PC-9 (cell line): ENCODE results near the gene PRICKLE2.

Source experiments
- EZH2 ChIP-seq: fragments of 200-600 bp; sonication (generic); IDR thresholded peaks from 2 replicates; pipeline ENCODE4 v1.8.0; 2017; ENCODE audit warnings: antibody characterized with exemption, low read depth
- TF ChIP-seq, protein P1 (sequence below): fragments of 200-600 bp; sonication (generic); conservative IDR thresholded peaks from 2 replicates; pipeline ENCODE4 v1.6.1; 2017; ENCODE audit warnings: mixed run types, antibody characterized with exemption, mild to moderate bottlenecking, moderate library complexity

DNA sequence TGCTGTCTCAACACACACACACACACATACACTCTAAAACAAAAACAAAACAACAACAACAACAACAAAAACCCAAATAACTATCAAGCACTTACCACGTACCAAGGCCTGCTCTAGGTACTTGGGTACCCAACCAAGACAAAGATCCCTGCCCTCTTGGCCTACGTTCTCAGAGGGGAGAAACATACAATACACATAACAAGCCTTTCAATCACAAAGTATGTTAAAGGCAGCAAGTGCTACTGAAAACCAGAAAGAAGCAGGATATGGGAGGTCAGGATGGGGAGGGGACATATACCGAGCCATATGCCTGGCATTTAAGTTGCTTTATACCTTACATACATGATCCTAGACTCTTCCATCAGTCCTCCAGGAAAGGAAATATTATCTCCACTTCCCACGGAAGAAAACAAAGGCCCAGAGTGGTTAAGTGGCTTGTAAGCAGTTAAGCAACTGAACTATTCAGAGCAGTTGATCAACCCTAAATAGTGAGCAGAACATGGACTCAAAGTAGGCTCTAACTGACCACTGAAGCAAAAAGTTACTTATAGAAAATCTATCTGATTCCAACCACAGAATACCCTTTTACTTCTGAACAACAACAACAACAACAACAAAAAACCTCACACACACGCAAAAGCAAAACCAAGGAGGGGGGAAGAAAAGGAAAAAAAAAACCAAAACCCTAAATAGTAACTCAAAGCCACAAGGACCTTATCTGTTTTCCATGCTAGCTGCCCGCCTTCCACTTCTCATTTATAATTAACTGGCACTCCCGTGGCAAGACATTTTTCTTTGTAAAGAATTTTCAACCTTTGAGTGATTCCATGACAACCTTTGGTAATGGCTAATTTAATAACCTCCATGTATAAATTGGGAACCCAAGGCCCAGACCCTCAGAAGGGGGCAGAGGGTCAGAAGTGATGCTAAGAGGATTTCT lies 21.0 kb downstream of the PRICKLE2 start:
- TF ChIP-seq, protein P1, sequence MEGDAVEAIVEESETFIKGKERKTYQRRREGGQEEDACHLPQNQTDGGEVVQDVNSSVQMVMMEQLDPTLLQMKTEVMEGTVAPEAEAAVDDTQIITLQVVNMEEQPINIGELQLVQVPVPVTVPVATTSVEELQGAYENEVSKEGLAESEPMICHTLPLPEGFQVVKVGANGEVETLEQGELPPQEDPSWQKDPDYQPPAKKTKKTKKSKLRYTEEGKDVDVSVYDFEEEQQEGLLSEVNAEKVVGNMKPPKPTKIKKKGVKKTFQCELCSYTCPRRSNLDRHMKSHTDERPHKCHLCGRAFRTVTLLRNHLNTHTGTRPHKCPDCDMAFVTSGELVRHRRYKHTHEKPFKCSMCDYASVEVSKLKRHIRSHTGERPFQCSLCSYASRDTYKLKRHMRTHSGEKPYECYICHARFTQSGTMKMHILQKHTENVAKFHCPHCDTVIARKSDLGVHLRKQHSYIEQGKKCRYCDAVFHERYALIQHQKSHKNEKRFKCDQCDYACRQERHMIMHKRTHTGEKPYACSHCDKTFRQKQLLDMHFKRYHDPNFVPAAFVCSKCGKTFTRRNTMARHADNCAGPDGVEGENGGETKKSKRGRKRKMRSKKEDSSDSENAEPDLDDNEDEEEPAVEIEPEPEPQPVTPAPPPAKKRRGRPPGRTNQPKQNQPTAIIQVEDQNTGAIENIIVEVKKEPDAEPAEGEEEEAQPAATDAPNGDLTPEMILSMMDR, result no peak
- no peak for TF ChIP-seq EZH2
